Lung microvascular endothelial cell (primary cell): ENCODE data around the gene KHSRP. TPM values are rescaled to one million over a fixed set of nuclear protein-coding genes. Genes with fewer than 3 reads are reported as not detected.

ENCODE experiments used
- DNase-seq, 2 donors: peaks; one replicate each; pipeline versions ENCODE4 v3.0.0 to v3.0.0-alpha.2; 2010; ENCODE audit warnings: low read depth in 2 of 2
- total RNA-seq: library from RNA; depleted of rRNA; stranded (reverse); fragments of >200 nt; gene quantifications from 2 replicates; pipeline ENCODE4 v1.2.1, GENCODE V29; 2014

Gene KHSRP
- total RNA-seq, result 73.4 and 87.0 TPM in 2 replicates

DNA sequence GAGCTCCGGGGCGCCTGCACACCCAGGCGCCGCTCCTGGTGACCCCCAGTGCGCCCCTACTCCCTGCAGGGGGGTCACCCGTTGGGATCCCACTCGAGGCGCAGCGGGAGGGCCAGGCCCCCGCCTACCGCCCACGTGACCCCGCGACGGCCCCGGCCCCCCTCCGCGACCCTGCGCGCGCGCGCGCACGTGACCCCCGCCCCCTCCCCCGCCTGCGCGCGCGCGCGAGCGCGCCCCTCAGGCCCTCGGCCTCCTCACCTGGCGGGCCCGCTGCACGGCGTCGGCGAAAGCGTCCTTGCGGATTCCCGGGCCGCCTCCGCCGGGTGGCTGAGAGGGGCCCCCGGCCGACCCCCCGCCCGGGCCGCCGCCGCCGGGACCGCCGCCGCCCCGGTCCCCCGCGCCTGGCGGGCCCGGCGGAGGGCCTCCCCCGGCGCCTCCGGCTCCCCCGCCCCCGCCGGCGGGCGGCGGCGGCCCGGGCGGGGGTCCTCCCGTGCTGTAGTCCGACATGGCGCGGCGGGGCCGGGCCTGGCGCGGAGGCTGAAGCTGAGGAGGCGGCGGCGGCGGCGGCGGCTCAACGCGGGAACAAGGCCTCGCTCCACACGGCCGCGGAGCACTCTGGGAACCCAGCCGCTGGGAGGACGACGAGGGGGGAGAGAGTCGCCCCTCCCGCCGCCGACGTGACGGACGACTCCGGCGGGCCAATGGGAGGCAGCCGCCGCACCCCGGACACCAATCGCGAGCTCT lies at the start of gene KHSRP:
KHSRP (minus strand) TSS at position 617 of the 744 bp plus-strand sequence; CDS start at position 507, 110 bp downstream.
- peak; percentile 15 to 29 for DNase-seq

DNA sequence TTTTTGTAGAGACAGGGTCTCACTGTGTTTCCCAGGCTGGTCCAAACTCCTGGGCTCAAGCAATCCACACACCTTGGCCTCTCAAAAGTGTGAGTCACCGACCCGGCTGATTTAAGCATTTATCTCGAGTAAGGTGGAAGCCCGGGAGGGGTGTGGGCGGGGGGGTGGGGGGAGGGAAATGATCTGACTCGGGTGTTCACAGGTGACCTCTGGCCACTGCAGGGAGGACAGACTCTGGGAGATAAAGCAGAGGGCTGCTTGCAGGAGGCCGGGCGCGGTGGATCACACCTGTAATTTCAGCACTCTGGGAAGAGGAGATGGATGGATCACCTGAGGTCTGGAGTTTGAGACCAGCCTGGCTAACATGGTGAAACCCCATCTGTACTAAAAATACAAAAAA lies 49.0 kb upstream of the KHSRP start:
- DNase-seq, result no peak

DNA sequence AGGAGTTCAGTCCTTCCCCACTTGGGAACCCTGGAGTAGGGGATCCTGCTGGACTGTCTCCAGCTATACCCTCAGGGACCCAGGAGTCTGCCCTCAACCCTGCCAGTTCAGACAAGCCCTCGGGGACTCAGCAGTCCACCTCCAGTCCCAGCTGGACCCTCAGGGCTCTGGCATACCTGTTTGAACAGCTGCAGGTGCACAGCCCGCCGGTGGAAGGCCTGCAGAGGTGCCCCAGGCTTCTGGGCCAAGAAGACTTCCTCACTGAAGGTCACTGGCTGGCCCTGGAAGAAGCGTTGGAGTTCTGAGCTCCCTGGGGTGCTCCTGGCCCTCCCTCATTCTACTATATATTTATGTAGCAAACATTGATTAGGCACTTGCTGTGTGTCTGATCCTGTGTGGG lies 48.1 kb upstream of the KHSRP start:
- no peak for DNase-seq

DNA sequence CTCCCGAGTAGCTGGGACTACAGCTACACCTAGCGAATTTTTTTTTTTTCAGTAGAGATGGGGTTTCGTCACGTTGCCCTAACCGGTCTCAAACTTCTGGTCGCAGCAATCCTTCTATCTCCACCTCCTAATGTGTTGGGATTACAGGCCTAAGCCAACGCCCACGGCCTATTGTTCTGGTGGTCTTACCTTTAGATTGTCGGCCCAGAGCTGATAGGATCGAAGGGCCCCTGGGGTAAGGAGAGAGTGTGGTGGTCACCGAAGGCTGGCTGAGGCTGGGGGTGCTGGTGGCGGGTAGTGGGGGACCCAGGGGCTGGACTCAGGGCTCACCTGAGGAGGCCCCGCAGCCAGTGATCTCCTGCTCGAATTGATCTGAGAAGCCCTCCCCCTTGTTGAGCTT lies 46.5 kb upstream of the KHSRP start:
- DNase-seq, result no peak

DNA sequence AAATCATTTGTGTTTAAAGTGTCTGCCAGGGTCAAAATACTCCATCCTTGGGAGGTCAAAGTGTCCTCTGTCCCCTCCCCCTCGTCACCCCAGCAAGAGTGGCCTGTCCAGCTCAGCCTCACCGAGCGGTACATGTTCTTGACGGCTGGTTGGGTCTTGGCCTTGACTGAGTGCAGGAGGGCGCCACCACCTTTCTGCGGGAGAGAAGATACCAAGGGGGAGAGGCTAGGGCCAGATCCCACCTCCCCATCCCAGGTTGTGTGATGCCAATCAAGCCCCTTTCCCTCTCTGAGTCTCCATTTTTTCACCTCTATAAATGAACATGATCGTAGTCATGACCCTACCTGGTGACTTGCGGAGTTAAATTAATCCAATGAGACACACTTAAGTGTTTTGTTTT lies 45.6 kb upstream of the KHSRP start:
- DNase-seq, result no peak

DNA sequence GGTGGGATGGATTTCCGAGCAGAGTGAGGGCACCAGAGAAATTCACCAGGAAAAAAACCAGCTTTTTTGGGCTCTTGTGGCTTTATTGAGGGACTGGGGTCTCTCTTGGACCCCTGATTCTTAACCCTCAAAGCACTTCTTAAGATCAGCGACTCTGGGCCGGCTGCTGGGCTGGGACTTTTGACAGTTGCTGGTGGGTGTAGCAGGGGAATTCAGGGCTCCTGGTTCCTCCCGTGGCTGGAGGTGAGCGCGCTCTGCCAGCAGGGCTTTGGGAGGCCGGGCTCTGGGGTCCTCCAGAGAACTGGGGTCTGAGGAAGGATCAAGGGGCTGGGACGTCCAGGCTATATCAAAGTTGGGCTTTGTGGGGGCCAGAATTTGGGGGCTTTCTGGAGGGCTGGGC lies 42.8 kb upstream of the KHSRP start:
- no peak for DNase-seq

- DNase-seq, result no peak
Measured at GRCh38 chr19:6466526-6467248, 42.1 kb upstream of the KHSRP start.

- DNase-seq, result no peak
Measured at GRCh38 chr19:6465663-6466062, 41.1 kb upstream of the KHSRP start.

DNA sequence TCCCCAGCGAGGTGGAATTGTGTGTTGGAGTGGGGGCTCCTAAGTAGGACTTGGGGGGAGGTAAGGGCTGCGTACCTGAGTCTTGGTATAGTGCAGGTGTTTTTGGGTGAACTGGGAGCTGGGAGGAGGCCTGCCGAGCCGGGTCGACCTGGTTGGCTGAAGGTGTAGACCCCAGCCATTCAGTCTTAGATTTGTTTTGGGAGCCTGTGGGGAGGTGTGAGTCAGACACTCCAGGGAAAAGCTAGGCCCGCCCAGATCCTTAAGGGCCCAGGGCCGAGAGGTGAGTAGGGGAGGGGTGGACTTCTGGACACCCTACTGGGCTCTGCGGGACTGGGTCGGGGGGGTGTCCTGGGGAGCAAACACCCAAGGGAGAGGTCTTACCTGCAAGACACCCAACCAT lies 40.4 kb upstream of the KHSRP start:
- DNase-seq, result no peak

- DNase-seq, result no peak
Measured at GRCh38 chr19:6464070-6464873, 39.7 kb upstream of the KHSRP start, which contains the start of gene CRB3. TSS of gene CRB3 (plus strand) at chr19:6464271. CDS start at chr19:6464702, 431 bp downstream.

- peak; percentile 96 to 97 for DNase-seq
Measured at GRCh38 chr19:6460099-6460884, 35.7 kb upstream of the KHSRP start.

DNA sequence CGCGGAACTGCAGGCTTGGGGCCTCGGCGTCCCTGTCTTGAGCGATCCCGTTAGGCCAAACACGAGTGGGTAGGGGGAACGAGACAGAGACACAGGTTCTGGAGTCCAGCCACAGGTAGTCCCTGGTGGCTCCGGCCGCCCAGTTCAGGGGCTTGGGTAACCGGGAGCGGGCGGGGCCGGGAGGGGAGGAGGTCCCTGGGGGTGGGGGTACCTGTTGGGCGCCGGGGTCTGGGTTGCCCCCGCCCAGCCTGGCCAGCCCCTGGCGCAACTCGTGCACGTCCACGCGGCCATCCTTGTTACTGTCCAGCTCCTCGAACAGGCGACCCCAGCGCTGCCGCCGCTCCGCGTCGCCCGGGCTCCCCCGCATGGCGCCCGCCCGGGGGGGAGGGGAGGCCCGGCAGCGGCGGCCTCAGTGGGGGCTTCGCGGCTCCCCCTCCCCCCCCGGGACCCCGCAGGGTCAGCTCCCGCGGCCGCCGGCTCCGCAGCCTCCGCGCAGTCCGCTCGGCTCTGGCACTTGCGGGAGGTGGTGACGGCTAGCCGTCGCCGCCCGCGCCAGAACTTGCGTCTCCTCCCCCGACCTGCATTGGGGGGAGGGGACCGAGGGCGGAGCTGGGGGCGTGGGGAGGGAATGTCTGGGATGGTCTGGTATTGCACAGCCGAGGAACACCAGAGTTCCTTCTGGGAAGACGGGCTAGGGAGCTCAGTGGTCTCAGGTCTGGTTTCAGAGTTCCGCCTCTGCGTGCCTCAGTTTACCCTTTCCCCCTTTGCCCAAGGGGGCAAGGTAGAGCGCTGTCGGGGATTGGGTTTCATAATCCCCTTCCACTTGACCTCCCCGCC lies 34.9 kb upstream of the KHSRP start, which contains the start of gene SLC25A23:
SLC25A23 (minus strand) TSS at position 531 of the 837 bp plus-strand sequence; CDS start at position 367, 164 bp downstream.
- DNase-seq, result peak; percentile 49 to 82

DNA sequence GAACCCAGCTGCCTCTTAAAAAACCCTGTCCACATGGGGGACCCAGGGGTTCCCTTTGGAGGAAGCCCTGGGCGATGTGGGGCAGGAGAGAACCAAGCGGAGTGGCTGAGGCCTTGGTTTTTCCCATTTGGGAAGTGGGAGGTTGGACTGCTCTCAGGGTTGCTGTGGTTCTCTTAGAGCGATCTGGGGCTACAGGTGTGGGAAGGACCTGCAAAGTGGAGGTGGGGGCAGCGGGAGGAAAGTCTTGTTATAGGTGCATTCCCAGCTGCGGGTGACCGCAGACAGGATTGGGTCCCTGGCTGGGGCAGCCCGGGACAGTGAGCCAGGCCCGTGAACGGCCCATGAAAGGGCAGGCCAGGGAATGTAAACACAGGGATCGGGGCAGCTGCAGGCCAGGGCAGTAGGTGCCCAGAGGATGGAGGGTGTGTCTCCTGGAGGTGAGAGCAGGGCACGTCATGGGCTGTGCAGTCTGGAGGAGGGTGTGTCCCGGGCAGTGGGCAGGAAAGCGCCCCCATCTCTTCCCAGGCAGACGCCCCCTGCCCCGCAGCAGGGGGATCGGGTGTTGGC lies 34.2 kb upstream of the KHSRP start:
- no peak for DNase-seq

- no peak for DNase-seq
Measured at GRCh38 chr19:6457958-6458694, 33.5 kb upstream of the KHSRP start.

GRCh38 chr19:6455924-6456323 lies 31.3 kb upstream of the KHSRP start:
- DNase-seq, result no peak

DNA sequence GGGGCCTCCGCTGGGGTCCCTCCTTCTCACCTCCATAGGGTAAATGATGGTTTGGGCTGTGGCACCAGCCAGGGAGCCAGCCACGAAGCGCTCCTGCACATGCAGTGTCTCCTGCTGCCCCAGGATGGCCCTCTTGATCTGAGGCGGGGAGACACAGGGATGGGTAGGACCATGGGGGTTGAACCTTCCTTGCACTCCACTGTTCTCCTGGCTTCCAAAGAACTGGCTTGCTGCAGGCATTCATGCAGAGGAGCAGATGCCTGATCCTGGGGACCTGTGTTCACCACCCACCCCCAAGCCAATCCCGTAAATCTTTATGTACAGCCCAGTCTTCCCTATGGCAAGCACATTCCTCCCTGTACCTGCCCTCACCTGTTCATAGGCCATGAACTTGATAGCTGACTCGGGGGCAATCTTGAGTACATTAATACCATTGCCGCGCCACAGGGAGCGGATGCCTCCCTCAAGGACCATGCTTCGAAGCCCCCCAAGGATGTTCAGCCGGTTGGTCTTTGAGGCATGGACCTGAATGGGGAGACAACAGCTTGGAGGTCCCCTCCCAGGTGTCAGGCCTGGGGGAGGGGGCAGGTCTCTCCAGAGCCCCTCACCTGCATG lies 29.4 kb upstream of the KHSRP start:
- no peak for DNase-seq

- no peak for DNase-seq
Measured at GRCh38 chr19:6452899-6453298, 28.3 kb upstream of the KHSRP start.

DNA sequence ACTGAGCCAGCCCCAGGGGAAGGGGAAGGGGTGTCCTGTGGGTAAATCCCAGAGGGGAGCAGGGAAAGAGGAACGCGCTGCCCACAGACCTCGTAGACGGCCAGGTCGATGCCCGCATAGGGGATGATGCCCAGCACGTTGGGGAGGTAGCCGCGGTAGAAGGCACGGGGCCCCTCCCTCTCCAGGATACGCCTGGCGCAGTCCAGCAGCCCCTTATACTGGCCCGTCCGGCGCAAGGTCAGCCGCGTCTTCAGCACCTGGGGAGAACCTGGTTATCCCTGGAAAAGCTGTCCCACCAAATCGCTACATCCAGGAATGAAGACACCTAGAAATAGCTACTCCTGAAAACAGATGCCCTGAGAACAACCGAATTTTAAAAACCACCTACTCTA lies 27.6 kb upstream of the KHSRP start:
- no peak for DNase-seq
